HG03521 (cell line): ENCODE data around the gene IRF5.
"Not testable (repeated sequence)": the region's sequence is repeated elsewhere in the genome, so short reads cannot be mapped to it uniquely, and the experiment has no call there.

Experiments
- ATAC-seq: cut with Tn5 transposase; IDR thresholded peaks from one replicate; pipeline ENCODE4 v1.9.1; 2021; ENCODE audit warnings: mild to moderate bottlenecking, moderate library complexity; ENCODE audit not compliant: unreplicated experiment

Gene IRF5

GRCh38 chr7:128937271-128937646, 468 bp upstream of the IRF5 start:
- no peak for ATAC-seq

- no peak for ATAC-seq
Observed at GRCh38 chr7:128938544-128939074, 882 bp downstream of the IRF5 start.

- no peak for ATAC-seq
Observed at GRCh38 chr7:128939075-128939860, 1.5 kb downstream of the IRF5 start.

- peak; percentile 20 for ATAC-seq
Observed at GRCh38 chr7:128939861-128940410, 2.2 kb downstream of the IRF5 start.

- ATAC-seq = peak; percentile 61
Observed at GRCh38 chr7:128940494-128941322, 3.0 kb downstream of the IRF5 start.

GRCh38 chr7:128941323-128941890, 3.7 kb downstream of the IRF5 start:
- no peak for ATAC-seq

GRCh38 chr7:128941946-128942526, 4.3 kb downstream of the IRF5 start:
- ATAC-seq = no peak

GRCh38 chr7:128943251-128943650, 5.5 kb downstream of the IRF5 start:
- not testable (repeated sequence) for ATAC-seq

GRCh38 chr7:128944487-128945236, 6.9 kb downstream of the IRF5 start:
- no peak for ATAC-seq

- ATAC-seq = no peak
Observed at GRCh38 chr7:128945668-128946366, 8.1 kb downstream of the IRF5 start.

GRCh38 chr7:128946936-128947830, 9.5 kb downstream of the IRF5 start:
- ATAC-seq = no peak

- no peak for ATAC-seq
Observed at GRCh38 chr7:128947854-128948253, 10.1 kb downstream of the IRF5 start.

GRCh38 chr7:128948312-128948973, 10.7 kb downstream of the IRF5 start:
- ATAC-seq = no peak

GRCh38 chr7:128948976-128949760, 11.4 kb downstream of the IRF5 start:
- ATAC-seq = no peak

GRCh38 chr7:128951296-128951695, 13.6 kb downstream of the IRF5 start:
- no peak for ATAC-seq

- ATAC-seq = no peak
Observed at GRCh38 chr7:128954150-128954549, 16.4 kb downstream of the IRF5 start.
